H1 (cell line): Measurements from ENCODE around the gene FGFR2. TPM values are rescaled to one million over a fixed set of nuclear protein-coding genes. Genes with fewer than 3 reads are reported as not detected.

Experiments
- RFX5 ChIP-seq: IDR thresholded peaks from 2 replicates; pipeline ENCODE4 v1.6.1; 2011; ENCODE audit warnings: low read depth, low read length, improper control_type of control experiment, borderline replicate concordance
- SUZ12 ChIP-seq: fragments of 200-600 bp; sonication (generic); IDR thresholded peaks from 2 replicates; pipeline ENCODE4 v1.6.1; 2012; ENCODE audit warnings: mild to moderate bottlenecking, inconsistent platforms, low read length, moderate library complexity, mixed read lengths
- polyA plus RNA-seq, 7 experiments: library from polyadenylated mRNA; depleted of rRNA in 3 of 7; stranded (reverse) in 5 of 7; unstranded in 2 of 7; fragments of >200 nt in 5 of 7; fragments of 200-250 nt in 2 of 7; gene quantifications; 1 replicate in 5 of 7; 2 replicates in 1 of 7; 4 replicates in 1 of 7; pipeline versions ENCODE4 v1.2.1 to v1.2.3, GENCODE V29; 2011 to 2013; ENCODE audit warnings: missing spikeins in 2 of 7, mixed read lengths in 2 of 7
- total RNA-seq: library from RNA; stranded (reverse); fragmentation: NEBNext Ultra II Directional; extraction: Animal tissue kit (Norgen Biotek cat#: 25700); gene quantifications from 2 replicates; pipeline ENCODE4 v1.2.1, GENCODE V29; 2021

FGFR2 gene
- total and polyA plus RNA-seq, 2 of the 8 experiments (the other 6 are each of a cell fraction or from before 2014, with no cell fraction given) = 50.2 to 81.2 TPM

DNA sequence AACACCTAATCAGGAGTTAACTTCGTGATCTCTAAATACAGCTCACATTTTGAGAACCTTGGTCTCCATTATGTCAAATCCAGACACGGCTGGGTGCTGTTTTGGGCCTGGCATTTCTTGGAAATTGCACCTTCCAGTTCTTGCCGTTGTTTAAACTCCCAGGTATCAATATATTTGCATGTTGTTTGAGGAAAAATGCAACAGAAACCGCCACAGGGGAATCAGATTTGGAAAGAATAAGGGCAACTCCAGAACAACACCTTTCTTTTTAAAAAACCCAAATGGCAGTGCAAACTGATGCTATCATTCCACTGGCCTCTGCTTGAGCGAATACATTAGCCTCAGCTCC, 162.0 kb downstream of the FGFR2 start (continued):
- TF ChIP-seq SUZ12 (no peak), RFX5 (no peak)
- TF ChIP-seq, all 59 proteins: peak for 0
